SK-N-MC (cell line): Measurements from ENCODE around the gene THADA.

ENCODE experiments used
- EZH2 ChIP-seq: fragments of 200-600 bp; sonication (generic); IDR thresholded peaks from one replicate; pipeline ENCODE4 v1.6.1; 2017; ENCODE audit warnings: antibody characterized with exemption
- FOXP2 ChIP-seq: optimal IDR thresholded peaks from 2 replicates; pipeline ENCODE3; 2011; ENCODE audit warnings: mild to moderate bottlenecking, moderate library complexity; ENCODE audit not compliant: insufficient read depth; ENCODE audit errors: extremely low read length, control extremely low read depth
- POLR2AphosphoS5 ChIP-seq: IDR thresholded peaks from 2 replicates; pipeline ENCODE4 v1.6.1; 2012; ENCODE audit warnings: mild to moderate bottlenecking, low read depth, low read length, borderline replicate concordance

- TF ChIP-seq POLR2AphosphoS5, result no peak
- no peak for TF ChIP-seq FOXP2
- TF ChIP-seq EZH2, result no peak
Observed at GRCh38 chr2:43309935-43310334, 285.9 kb downstream of the THADA start.
